ENCODE data around the gene SLIT3.
"Not testable (repeated sequence)": the region's sequence is repeated elsewhere in the genome, so short reads cannot be mapped to it uniquely, and the experiment has no call there.

Gene SLIT3

GRCh38 chr5:169132302-169132660, 168.7 kb downstream of the SLIT3 start:
- DNase-seq: no peak

GRCh38 chr5:169131616-169132301, 169.2 kb downstream of the SLIT3 start:
- DNase-seq: no peak

GRCh38 chr5:169128679-169129078, 172.3 kb downstream of the SLIT3 start:
- DNase-seq: no peak

- no peak for DNase-seq
These were observed 173.5 kb downstream of the SLIT3 start for GRCh38 chr5:169127431-169127830.

- DNase-seq: no peak
These were observed 174.4 kb downstream of the SLIT3 start for GRCh38 chr5:169126481-169127021.

- no peak for DNase-seq
These were observed 175.4 kb downstream of the SLIT3 start for GRCh38 chr5:169125571-169125970.

GRCh38 chr5:169122951-169123350, 178.0 kb downstream of the SLIT3 start:
- DNase-seq: no peak

- DNase-seq: no peak
These were observed 179.1 kb downstream of the SLIT3 start for GRCh38 chr5:169121630-169122420.

GRCh38 chr5:169119288-169120048, 181.5 kb downstream of the SLIT3 start:
- no peak for DNase-seq

- DNase-seq: no peak
These were observed 183.9 kb downstream of the SLIT3 start for GRCh38 chr5:169116961-169117461.

- no peak for DNase-seq
These were observed 185.3 kb downstream of the SLIT3 start for GRCh38 chr5:169115461-169116124.

GRCh38 chr5:169114466-169115065, 186.4 kb downstream of the SLIT3 start:
- DNase-seq: no peak

GRCh38 chr5:169112016-169112415, 188.9 kb downstream of the SLIT3 start:
- no peak for DNase-seq

- no peak for DNase-seq
These were observed 193.8 kb downstream of the SLIT3 start for GRCh38 chr5:169106911-169107706.

GRCh38 chr5:169105582-169105981, 195.4 kb downstream of the SLIT3 start:
- DNase-seq: not testable (repeated sequence)

GRCh38 chr5:169104937-169105494, 195.9 kb downstream of the SLIT3 start:
- no peak for DNase-seq

- DNase-seq: no peak
These were observed 197.3 kb downstream of the SLIT3 start for GRCh38 chr5:169103586-169104181.

GRCh38 chr5:169101966-169102365, 199.0 kb downstream of the SLIT3 start:
- DNase-seq: no peak

GRCh38 chr5:169100735-169101075, 200.2 kb downstream of the SLIT3 start:
- no peak for DNase-seq
